GM19023 (cell line): ENCODE measurements around the gene ASCC1.
"Not testable (repeated sequence)": the region's sequence is repeated elsewhere in the genome, so short reads cannot be mapped to it uniquely, and the experiment has no call there.

Experiments used
- ATAC-seq: cut with Tn5 transposase; IDR thresholded peaks from one replicate; pipeline ENCODE4 v1.9.1; 2021; ENCODE audit warnings: mild to moderate bottlenecking, moderate library complexity; ENCODE audit not compliant: unreplicated experiment

Gene ASCC1

GRCh38 chr10:72173619-72174296 lies 42.3 kb downstream of the ASCC1 start:
- ATAC-seq, result no peak

- ATAC-seq, result no peak
Observed at GRCh38 chr10:72173262-72173618, 42.8 kb downstream of the ASCC1 start.

- ATAC-seq, result no peak
Observed at GRCh38 chr10:72171175-72171630, 44.9 kb downstream of the ASCC1 start.

GRCh38 chr10:72170733-72171132 lies 45.3 kb downstream of the ASCC1 start:
- no peak for ATAC-seq

- no peak for ATAC-seq
Observed at GRCh38 chr10:72170263-72170662, 45.8 kb downstream of the ASCC1 start.

- ATAC-seq, result no peak
Observed at GRCh38 chr10:72167118-72167517, 49.0 kb downstream of the ASCC1 start.

- no peak for ATAC-seq
Observed at GRCh38 chr10:72164617-72165016, 51.5 kb downstream of the ASCC1 start.

- no peak for ATAC-seq
Observed at GRCh38 chr10:72162978-72163377, 53.1 kb downstream of the ASCC1 start.

GRCh38 chr10:72158176-72158575 lies 57.9 kb downstream of the ASCC1 start:
- no peak for ATAC-seq

- ATAC-seq, result no peak
Observed at GRCh38 chr10:72156223-72156622, 59.9 kb downstream of the ASCC1 start.

- ATAC-seq, result no peak
Observed at GRCh38 chr10:72152286-72152685, 63.8 kb downstream of the ASCC1 start.

- ATAC-seq, result not testable (repeated sequence)
Observed at GRCh38 chr10:72150746-72151478, 65.2 kb downstream of the ASCC1 start.

- not testable (repeated sequence) for ATAC-seq
Observed at GRCh38 chr10:72147324-72147584, 68.8 kb downstream of the ASCC1 start.

- no peak for ATAC-seq
Observed at GRCh38 chr10:72146559-72147323, 69.3 kb downstream of the ASCC1 start.

- ATAC-seq, result no peak
Observed at GRCh38 chr10:72146071-72146470, 70.0 kb downstream of the ASCC1 start.

- ATAC-seq, result no peak
Observed at GRCh38 chr10:72145657-72146056, 70.4 kb downstream of the ASCC1 start.

GRCh38 chr10:72140850-72141249 lies 75.2 kb downstream of the ASCC1 start:
- no peak for ATAC-seq

- no peak for ATAC-seq
Observed at GRCh38 chr10:72140174-72140573, 75.9 kb downstream of the ASCC1 start.

GRCh38 chr10:72137583-72137982 lies 78.5 kb downstream of the ASCC1 start:
- no peak for ATAC-seq

GRCh38 chr10:72136225-72136624 lies 79.9 kb downstream of the ASCC1 start:
- not testable (repeated sequence) for ATAC-seq

GRCh38 chr10:72134785-72135767 lies 81.0 kb downstream of the ASCC1 start:
- ATAC-seq, result no peak
